Right renal cortex interstitium (tissue), 3 donors: ENCODE data around the gene CCDC154. TPM values are rescaled to one million over a fixed set of nuclear protein-coding genes. Genes with fewer than 3 reads are reported as not detected.
A peak's percentile ranks its signal among the peaks of the same experiment; 100 is the strongest.

Experiments
- DNase-seq, 3 donors: peaks; one replicate each; pipeline ENCODE4 v3.0.0-alpha.2; 2013; ENCODE audit warnings: low read depth in 3 of 3, low spot score in 2 of 3
- polyA plus RNA-seq, 3 donors: library from polyadenylated mRNA; unstranded; fragments of 120-200 nt; gene quantifications; one replicate each; pipeline ENCODE4 v1.2.1, GENCODE V29; 2013; ENCODE audit not compliant: insufficient read length in 3 of 3

The CCDC154 gene
- polyA plus RNA-seq, 3 donors, result 1.0 to 1.7 (median 1.5) TPM

GRCh38 chr16:1425616-1426370 is 18.6 kb downstream of the CCDC154 start:
- DNase-seq, result no peak

GRCh38 chr16:1424028-1424427 is 20.3 kb downstream of the CCDC154 start:
- DNase-seq, result no peak

- no peak for DNase-seq
Measured at GRCh38 chr16:1422076-1422475, 22.3 kb downstream of the CCDC154 start.

- no peak for DNase-seq
Measured at GRCh38 chr16:1420111-1420539, 24.2 kb downstream of the CCDC154 start.

- DNase-seq, result no peak
Measured at GRCh38 chr16:1416521-1416941, 27.8 kb downstream of the CCDC154 start.

- no peak for DNase-seq
Measured at GRCh38 chr16:1414532-1415260, 29.7 kb downstream of the CCDC154 start, which contains the start of gene UNKL. UNKL (minus strand) TSS chr16:1414704; CDS start chr16:1414691, 13 bp downstream.

- no peak for DNase-seq
Measured at GRCh38 chr16:1413684-1414531, 30.4 kb downstream of the CCDC154 start.

- no peak for DNase-seq
Measured at GRCh38 chr16:1412847-1413246, 31.5 kb downstream of the CCDC154 start.

GRCh38 chr16:1408171-1408837 is 36.1 kb downstream of the CCDC154 start:
- DNase-seq, result peak; percentile 52 to 79 (median 74)

- no peak for DNase-seq
Measured at GRCh38 chr16:1407753-1408152, 36.6 kb downstream of the CCDC154 start.

GRCh38 chr16:1403733-1404132 is 40.6 kb downstream of the CCDC154 start:
- no peak for DNase-seq

- DNase-seq, result no peak
Measured at GRCh38 chr16:1403036-1403435, 41.3 kb downstream of the CCDC154 start.

GRCh38 chr16:1401758-1402154 is 42.6 kb downstream of the CCDC154 start:
- DNase-seq, result no peak

GRCh38 chr16:1401061-1401757 is 43.1 kb downstream of the CCDC154 start:
- no peak for DNase-seq

- DNase-seq, result no peak
Measured at GRCh38 chr16:1398826-1399581, 45.4 kb downstream of the CCDC154 start.

- no peak for DNase-seq
Measured at GRCh38 chr16:1398351-1398750, 46.0 kb downstream of the CCDC154 start.

- DNase-seq, result no peak
Measured at GRCh38 chr16:1397779-1398178, 46.6 kb downstream of the CCDC154 start.

GRCh38 chr16:1395444-1396031 is 48.8 kb downstream of the CCDC154 start:
- no peak for DNase-seq
